LoVo (cell line): Measurements from ENCODE around the gene ASB13.

Experiments used
- DNase-seq: peaks from one replicate; pipeline ENCODE4 v3.0.0-alpha.2; 2016; ENCODE audit warnings: low spot score

Gene ASB13

GRCh38 chr10:5647507-5648240 lies 18.7 kb downstream of the ASB13 start:
- DNase-seq = no peak

- DNase-seq = no peak
Measured at GRCh38 chr10:5645944-5646617, 20.3 kb downstream of the ASB13 start.

- DNase-seq = no peak
Measured at GRCh38 chr10:5645375-5645774, 21.0 kb downstream of the ASB13 start.

GRCh38 chr10:5644930-5645329 lies 21.5 kb downstream of the ASB13 start:
- no peak for DNase-seq

GRCh38 chr10:5643346-5644067 lies 22.9 kb downstream of the ASB13 start:
- DNase-seq = no peak

GRCh38 chr10:5641501-5641900 lies 24.9 kb downstream of the ASB13 start:
- DNase-seq = no peak

GRCh38 chr10:5640501-5640900 lies 25.9 kb downstream of the ASB13 start:
- DNase-seq = no peak

GRCh38 chr10:5640036-5640435 lies 26.4 kb downstream of the ASB13 start:
- DNase-seq = no peak

- no peak for DNase-seq
Measured at GRCh38 chr10:5639066-5639465, 27.3 kb downstream of the ASB13 start.

- no peak for DNase-seq
Measured at GRCh38 chr10:5638494-5638893, 27.9 kb downstream of the ASB13 start.

GRCh38 chr10:5634918-5635317 lies 31.5 kb downstream of the ASB13 start:
- DNase-seq = no peak

- no peak for DNase-seq
Measured at GRCh38 chr10:5633166-5633749, 33.1 kb downstream of the ASB13 start.

GRCh38 chr10:5632446-5632845 lies 33.9 kb downstream of the ASB13 start:
- DNase-seq = peak; percentile 73

GRCh38 chr10:5631936-5632335 lies 34.5 kb downstream of the ASB13 start:
- no peak for DNase-seq

GRCh38 chr10:5630112-5630436 lies 36.3 kb downstream of the ASB13 start:
- DNase-seq = no peak

- DNase-seq = peak; percentile 73
Measured at GRCh38 chr10:5629303-5630111, 36.9 kb downstream of the ASB13 start.

GRCh38 chr10:5628451-5629302 lies 37.7 kb downstream of the ASB13 start:
- no peak for DNase-seq

GRCh38 chr10:5627486-5628044 lies 38.8 kb downstream of the ASB13 start:
- no peak for DNase-seq

- DNase-seq = no peak
Measured at GRCh38 chr10:5625992-5626777, 40.2 kb downstream of the ASB13 start.

- DNase-seq = no peak
Measured at GRCh38 chr10:5624701-5625100, 41.7 kb downstream of the ASB13 start.
